G401.6 (cell line): Measurements from ENCODE around the gene CLEC4G.
"Not testable (repeated sequence)": the region's sequence is repeated elsewhere in the genome, so short reads cannot be mapped to it uniquely, and the experiment has no call there.

Source experiments
- FAIRE-seq: peaks from 2 replicates; lab custom pipeline; 2012; peaks lifted over from hg19 to GRCh38; lab: Jason Lieb, UNC

The CLEC4G gene

GRCh38 chr19:7746903-7747884 is 15.3 kb upstream of the CLEC4G start, which contains the start of gene CD209:
Gene CD209 (minus strand): TSS chr19:7747534. CDS start chr19:7747511, 23 bp downstream.
- FAIRE-seq: no peak

GRCh38 chr19:7746306-7746705 is 14.4 kb upstream of the CLEC4G start:
- FAIRE-seq: not testable (repeated sequence)

GRCh38 chr19:7744871-7745650 is 13.2 kb upstream of the CLEC4G start:
- FAIRE-seq: no peak

- no peak for FAIRE-seq
Observed at GRCh38 chr19:7744199-7744786, 12.4 kb upstream of the CLEC4G start.

DNA sequence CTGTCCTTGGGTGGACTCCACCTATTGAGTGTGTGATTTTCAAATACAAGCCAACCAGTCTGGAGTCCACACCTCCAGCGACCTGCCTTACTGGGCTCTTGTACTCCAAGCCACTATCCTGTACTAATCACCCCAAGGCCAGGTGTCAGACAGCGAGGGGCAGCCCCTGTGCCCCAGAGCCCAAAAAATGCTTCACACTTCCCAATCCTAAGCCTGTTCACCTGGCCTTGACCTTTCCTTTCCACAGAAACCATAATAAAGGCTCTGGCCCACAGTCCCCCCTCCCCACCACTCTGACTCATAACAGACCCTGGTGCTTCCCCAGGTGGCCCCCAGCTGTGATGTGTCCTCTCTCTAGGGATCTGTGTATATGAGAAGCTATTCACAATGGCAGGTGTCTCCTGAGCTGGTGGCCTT is 11.5 kb upstream of the CLEC4G start:
- no peak for FAIRE-seq

DNA sequence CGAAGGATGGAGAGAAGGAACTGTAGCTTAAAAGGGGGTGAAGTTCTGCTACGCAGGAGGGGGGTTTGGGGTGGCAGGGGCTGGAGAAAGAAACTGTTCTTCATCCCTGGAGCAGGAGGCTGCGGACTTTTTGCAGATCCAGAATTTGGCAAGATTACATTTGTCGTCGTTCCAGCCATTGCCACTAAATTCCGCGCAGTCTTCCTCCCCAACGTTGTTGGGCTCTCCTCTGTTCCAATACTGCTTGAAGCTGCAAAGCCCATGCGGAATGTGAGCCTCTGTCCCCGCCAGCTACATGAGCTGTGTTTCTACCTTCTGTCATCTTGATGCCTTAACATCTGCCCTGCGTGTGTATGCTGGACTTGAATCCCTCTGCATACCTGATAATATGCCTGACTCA is 11.1 kb upstream of the CLEC4G start:
- FAIRE-seq: no peak

DNA sequence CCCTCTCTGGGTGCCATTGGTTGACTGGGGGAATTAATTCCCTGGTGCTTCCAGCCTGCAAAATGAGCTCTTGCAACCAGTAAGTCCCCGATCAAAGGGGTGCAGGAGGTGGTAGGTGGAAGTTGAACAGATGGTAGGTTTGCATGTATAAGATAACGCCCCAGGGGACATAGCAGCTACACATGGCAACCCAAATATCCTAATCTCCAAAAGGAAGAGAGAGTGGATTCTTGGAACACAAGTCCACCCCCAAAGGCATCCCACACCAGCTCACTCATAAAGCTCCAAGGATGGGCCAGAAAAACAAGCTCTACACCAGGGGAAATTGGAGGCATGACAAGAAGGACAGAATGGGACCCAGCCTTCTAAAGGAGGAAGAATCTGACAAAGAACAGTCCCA is 10.7 kb upstream of the CLEC4G start:
- FAIRE-seq: no peak

DNA sequence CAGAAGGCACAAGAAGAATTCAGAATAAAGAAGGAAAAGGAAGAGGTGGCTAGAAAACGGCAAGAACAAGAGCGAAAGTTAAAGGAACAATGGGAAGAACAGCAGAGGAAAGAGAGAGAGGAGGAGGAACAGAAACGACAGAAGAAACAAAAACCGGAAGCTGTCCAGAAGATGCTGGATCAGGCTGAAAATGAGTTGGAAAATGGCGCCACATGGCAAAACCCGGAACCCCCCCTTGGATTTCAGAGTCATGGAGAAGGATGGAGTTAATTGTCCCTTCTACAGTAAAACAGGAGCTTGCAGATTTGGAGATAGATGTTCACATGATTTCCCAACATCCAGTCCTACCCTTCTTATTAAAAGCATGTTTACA is 8.8 kb upstream of the CLEC4G start:
- no peak for FAIRE-seq

DNA sequence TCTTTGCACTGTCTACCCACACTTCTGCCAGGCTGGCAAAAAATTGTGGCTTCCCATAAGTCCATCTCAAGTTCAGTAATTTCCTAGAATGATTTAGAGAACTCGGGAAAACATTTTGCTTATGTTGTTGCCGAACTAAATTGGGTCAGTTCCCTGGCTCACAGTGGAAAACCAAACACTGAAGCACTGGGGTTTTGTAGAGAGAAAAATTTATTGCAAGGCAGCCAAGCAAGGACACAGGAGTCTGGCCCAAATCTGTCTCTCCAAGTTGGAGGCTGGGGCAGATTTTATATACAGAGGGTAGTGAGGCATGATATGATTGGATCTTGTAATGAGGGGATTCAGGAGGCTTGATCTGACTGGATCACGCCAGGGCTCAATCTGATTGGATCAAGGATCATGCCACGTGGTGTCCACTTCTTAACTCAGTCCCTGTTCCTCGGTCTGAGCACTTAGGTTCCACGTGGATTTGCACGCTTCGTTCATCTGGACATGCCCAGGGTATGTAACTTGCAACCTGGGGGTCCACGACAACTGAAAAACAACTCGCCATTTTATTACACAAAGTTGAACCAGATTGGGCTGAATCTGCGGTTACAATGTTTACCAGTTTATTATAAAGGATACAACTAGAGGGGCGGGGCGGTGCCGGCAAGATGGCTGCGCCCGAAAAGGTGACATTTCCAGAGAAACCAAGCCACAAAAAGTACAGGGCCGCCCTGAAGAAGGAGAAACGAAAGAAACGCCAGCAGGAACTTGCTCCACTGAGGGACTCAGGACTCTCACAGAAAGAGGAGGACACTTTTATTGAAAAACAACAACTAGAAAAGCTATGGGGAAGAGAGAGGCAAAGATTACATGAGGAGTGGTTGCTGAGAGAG is 8.1 kb upstream of the CLEC4G start:
- FAIRE-seq: no peak

- FAIRE-seq: no peak
Observed at GRCh38 chr19:7739211-7739755, 7.4 kb upstream of the CLEC4G start.

DNA sequence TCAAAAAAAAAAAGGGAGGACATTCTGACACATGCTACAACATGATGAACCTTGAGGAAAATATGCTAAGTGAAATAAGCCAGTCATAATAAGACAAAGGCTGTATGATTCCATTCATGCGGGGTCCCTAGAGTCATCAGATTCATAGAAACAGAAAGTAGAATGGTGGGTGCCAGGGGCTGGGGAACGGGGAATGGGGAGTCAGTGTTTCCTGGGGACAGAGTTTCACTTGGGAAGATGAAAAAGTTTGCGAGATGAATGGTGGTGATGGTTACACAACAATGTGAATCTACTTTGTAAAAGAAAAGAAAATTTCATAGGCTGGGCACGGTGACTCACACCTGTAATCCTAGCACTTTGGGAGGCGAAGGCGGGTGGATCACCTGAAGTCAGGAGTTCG is 6.1 kb upstream of the CLEC4G start:
- FAIRE-seq: no peak

DNA sequence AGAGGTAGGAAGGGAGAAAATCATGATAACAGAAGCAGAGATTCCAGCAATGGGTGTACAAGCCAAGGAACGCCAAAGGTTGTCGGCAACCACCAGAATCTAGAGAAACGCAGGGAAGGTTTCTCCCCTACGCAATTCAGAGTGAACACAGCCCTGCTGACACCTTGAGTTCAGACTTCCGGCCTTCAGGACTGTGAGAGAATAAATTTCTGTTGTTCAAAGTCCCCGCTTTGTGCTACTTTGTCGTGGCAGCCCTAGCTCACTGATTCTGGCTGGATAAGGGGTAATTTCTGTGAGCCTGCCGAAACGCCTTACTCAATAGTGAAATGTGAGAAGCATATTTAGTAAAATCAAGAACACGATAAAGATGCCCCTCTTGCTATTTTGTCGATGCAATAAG is 5.3 kb upstream of the CLEC4G start:
- no peak for FAIRE-seq

GRCh38 chr19:7736148-7736547 is 4.2 kb upstream of the CLEC4G start:
- FAIRE-seq: no peak

DNA sequence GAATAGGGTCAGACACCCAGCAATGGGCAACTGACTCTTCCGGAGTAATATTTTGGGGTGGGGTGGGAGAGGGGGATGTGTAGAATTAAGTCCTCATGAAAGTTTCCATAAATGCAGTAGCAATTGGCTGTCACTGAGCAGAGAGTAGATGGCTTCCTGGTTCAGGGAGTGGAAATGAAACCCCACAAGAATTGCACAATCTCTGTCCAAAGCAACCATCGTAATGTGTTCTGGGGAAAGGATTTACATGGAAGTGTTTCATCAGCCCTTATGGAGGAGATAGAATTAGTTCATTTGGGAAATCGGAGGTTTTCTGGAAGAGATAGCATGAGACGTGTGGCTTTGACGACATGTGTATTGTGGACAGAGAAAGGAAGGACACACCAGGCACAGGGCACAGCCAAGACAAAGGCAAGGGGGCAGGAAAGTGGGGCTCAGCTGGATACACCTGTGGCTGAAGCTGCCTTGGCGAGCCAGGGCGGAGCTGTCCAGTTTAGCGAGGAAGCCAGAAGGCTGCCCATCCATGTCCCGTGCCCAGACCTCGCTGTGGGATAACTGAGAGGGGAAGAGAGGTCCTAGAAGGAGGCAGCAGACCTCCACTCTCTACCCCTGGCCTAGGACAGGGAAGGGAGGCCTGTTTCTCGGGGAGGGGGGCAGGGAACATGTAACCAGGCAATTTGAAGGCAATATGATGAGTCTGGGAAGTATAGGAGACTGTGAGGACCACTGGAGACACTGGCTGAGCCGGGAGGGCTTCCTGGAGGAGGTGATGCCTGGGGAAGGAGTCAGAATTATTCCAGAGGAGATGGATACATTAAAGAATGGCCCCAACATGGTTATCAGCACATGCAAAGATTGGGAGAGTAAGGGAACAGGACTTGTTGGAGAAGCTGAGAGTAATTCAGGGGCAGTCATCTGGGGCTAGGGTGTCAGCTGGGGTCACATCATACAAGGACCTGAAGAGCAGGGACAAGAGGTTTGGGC is 2.6 kb upstream of the CLEC4G start:
- FAIRE-seq: no peak

DNA sequence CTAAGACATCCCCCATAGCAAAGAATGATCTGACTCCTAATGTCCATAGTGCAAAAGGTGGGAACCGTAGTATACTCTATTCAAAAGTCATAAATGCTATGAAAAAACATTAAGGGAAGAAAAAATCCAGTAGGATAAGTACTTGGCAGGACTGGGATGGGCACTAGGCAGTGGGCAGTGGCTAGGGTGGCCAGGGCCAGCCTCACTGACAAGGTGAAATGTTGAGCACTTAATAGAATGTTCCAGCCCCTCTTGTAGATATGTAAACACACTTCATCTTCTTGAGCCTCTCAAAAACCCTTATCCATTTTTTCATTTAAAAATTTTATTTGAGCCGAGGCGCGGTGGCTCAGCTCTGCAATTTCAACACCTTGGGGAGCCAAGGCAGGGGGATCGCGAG is 1.5 kb upstream of the CLEC4G start:
- FAIRE-seq: no peak

DNA sequence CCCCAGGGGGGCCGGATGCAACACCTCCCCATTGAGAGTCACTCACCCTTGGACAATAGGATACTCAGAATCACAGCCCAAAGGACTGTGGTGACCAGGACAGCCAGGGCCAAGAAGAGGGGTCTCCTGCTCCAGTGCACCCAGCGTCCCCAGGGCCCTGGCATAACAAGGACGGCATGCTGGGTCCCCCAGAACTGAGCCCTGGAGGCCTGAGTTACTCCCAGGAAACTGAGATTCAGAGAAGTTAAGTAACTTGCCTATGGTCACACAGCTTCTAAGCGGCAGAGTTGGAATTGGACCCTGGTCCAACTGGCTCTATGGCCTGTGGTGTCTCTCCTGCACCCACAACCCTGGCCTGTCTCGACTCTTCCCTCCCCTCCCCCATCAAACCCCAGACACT is 295 bp downstream of the CLEC4G start:
- FAIRE-seq: no peak

GRCh38 chr19:7731218-7731595 is 703 bp downstream of the CLEC4G start:
- FAIRE-seq: no peak

GRCh38 chr19:7730286-7731217 is 1.4 kb downstream of the CLEC4G start:
- no peak for FAIRE-seq

GRCh38 chr19:7729831-7730285 is 2.1 kb downstream of the CLEC4G start:
- FAIRE-seq: no peak
